MM.1S (cell line): ENCODE results near the gene UGT8.

Experiments
- DNase-seq: peaks from one replicate; pipeline ENCODE4 v3.0.0-alpha.2; 2015
- H2AFZ ChIP-seq: fragments of 300-600 bp; sonication (generic); 2 replicates; pipeline ENCODE4 v1.6.0; 2016; ENCODE audit warnings: antibody characterized with exemption, low read length
- H3F3A ChIP-seq: fragments of 300-600 bp; sonication (generic); 2 replicates; pipeline ENCODE4 v1.6.1; 2016; ENCODE audit warnings: mild to moderate bottlenecking, antibody characterized with exemption, low read length, moderate library complexity, mixed read lengths; ENCODE audit not compliant: insufficient read depth
- H3K27ac ChIP-seq: fragments of 300-600 bp; sonication (generic); 2 replicates; pipeline ENCODE4 v1.5.1; 2016; ENCODE audit warnings: mild to moderate bottlenecking, low read length
- H3K27me3 ChIP-seq: fragments of 300-600 bp; sonication (generic); replicated peaks from 2 replicates; pipeline ENCODE4 v1.6.0; 2016; ENCODE audit warnings: low read length; ENCODE audit not compliant: insufficient read depth
- H3K36me3 ChIP-seq: fragments of 300-600 bp; sonication (generic); replicated peaks from 2 replicates; pipeline ENCODE4 v1.6.1; 2016; ENCODE audit warnings: mild to moderate bottlenecking, low read length, mixed read lengths; ENCODE audit not compliant: insufficient read depth
- H3K4me1 ChIP-seq: fragments of 300-600 bp; sonication (generic); 2 replicates; pipeline ENCODE4 v1.6.1; 2016; ENCODE audit warnings: low read length, mixed read lengths
- H3K4me2 ChIP-seq: fragments of 300-600 bp; sonication (generic); 2 replicates; pipeline ENCODE4 v1.6.0; 2016; ENCODE audit warnings: low read depth, low read length
- H3K4me3 ChIP-seq: fragments of 300-600 bp; sonication (generic); 2 replicates; pipeline ENCODE4 v1.5.1; 2016; ENCODE audit warnings: low read length, mixed read lengths
- H3K79me2 ChIP-seq: fragments of 300-600 bp; sonication (generic); 2 replicates; pipeline ENCODE4 v1.6.1; 2016; ENCODE audit warnings: mixed run types, low read length, mixed read lengths
- H3K9ac ChIP-seq: fragments of 300-600 bp; sonication (generic); 2 replicates; pipeline ENCODE4 v1.6.1; 2016; ENCODE audit warnings: low read length, mixed read lengths
- H3K9me2 ChIP-seq: fragments of 300-600 bp; sonication (generic); replicated peaks from 2 replicates; pipeline ENCODE4 v1.6.1; 2016; ENCODE audit warnings: mild to moderate bottlenecking, low read length, mixed read lengths; ENCODE audit not compliant: insufficient read depth
- H3K9me3 ChIP-seq: fragments of 300-600 bp; sonication (generic); replicated peaks from 2 replicates; pipeline ENCODE4 v1.6.1; 2016; ENCODE audit warnings: mild to moderate bottlenecking, low read length, mixed read lengths; ENCODE audit not compliant: insufficient read depth
- H4K20me1 ChIP-seq: fragments of 300-600 bp; sonication (generic); 2 replicates; pipeline ENCODE4 v1.6.1; 2016; ENCODE audit warnings: mild to moderate bottlenecking, low read length, moderate library complexity, mixed read lengths; ENCODE audit not compliant: insufficient read depth
- CTCF ChIP-seq: fragments of 300-600 bp; sonication (generic); IDR thresholded peaks from 2 replicates; pipeline ENCODE4 v1.5.1; 2016; ENCODE audit warnings: antibody characterized with exemption, low read length, mixed read lengths
- EZH2 ChIP-seq: fragments of 300-600 bp; sonication (generic); optimal IDR thresholded peaks from 2 replicates; pipeline ENCODE3; 2017; ENCODE audit warnings: low read depth, mild to moderate bottlenecking, antibody characterized with exemption, low read length, mixed read lengths
- EZH2phosphoT487 ChIP-seq: fragments of 300-600 bp; sonication (generic); IDR thresholded peaks from 2 replicates; pipeline ENCODE4 v1.6.1; 2018; ENCODE audit warnings: antibody characterized with exemption, low read length

Gene UGT8

GRCh38 chr4:114600672-114601071 is 2.1 kb downstream of the UGT8 start:
- no peaks in the 10 kb centered on the region for H3K79me2 ChIP-seq
- DNase-seq = peak; percentile 61
- peaks cover 19% of the 10 kb centered on the region for H3K4me1 ChIP-seq
- H3K36me3 ChIP-seq = no peaks in the 10 kb centered on the region
- peaks cover 8% of the 10 kb centered on the region; the same call in 1 of the 2 replicates for H3F3A ChIP-seq
- H3K9me2 ChIP-seq = no peaks in the 10 kb centered on the region
- H3K4me2 ChIP-seq = no peak overlapping the region
- no peak overlapping the region for H3K4me3 ChIP-seq
- peaks cover 17% of the 10 kb centered on the region for H3K27me3 ChIP-seq
- H4K20me1 ChIP-seq = no peaks in the 10 kb centered on the region
- no peak overlapping the region for H3K9ac ChIP-seq
- TF ChIP-seq CTCF (no peak), EZH2phosphoT487 (no peak), EZH2 (no peak)
- no peak overlapping the region for H2AFZ ChIP-seq
- no peaks in the 10 kb centered on the region for H3K9me3 ChIP-seq
- no peak overlapping the region for H3K27ac ChIP-seq

GRCh38 chr4:114601304-114602052 is 2.9 kb downstream of the UGT8 start:
- no peak overlapping the region for H3K4me3 ChIP-seq
- no peak overlapping the region for H3K9ac ChIP-seq
- H3K9me2 ChIP-seq = no peaks in the 10 kb centered on the region
- peaks cover 19% of the 10 kb centered on the region for H3K4me1 ChIP-seq
- no peak overlapping the region for H3K27ac ChIP-seq
- H4K20me1 ChIP-seq = no peaks in the 10 kb centered on the region
- no peaks in the 10 kb centered on the region for H3K9me3 ChIP-seq
- no peaks in the 10 kb centered on the region for H3K79me2 ChIP-seq
- H3K27me3 ChIP-seq = peaks cover 17% of the 10 kb centered on the region
- H2AFZ ChIP-seq = no peak overlapping the region
- no peak for TF ChIP-seq CTCF
- no peak for TF ChIP-seq EZH2phosphoT487
- TF ChIP-seq EZH2 = no peak
- no peaks in the 10 kb centered on the region for H3K36me3 ChIP-seq
- no peak for DNase-seq
- H3F3A ChIP-seq = peaks cover 8% of the 10 kb centered on the region; the same call in 1 of the 2 replicates
- H3K4me2 ChIP-seq = no peak overlapping the region

- H3K36me3 ChIP-seq = no peaks in the 10 kb centered on the region
- H2AFZ ChIP-seq = no peak overlapping the region; the same call in 1 of the 2 replicates
- H4K20me1 ChIP-seq = no peaks in the 10 kb centered on the region
- H3K9me3 ChIP-seq = no peaks in the 10 kb centered on the region
- no peaks in the 10 kb centered on the region for H3K9me2 ChIP-seq
- H3F3A ChIP-seq = peaks cover 8% of the 10 kb centered on the region; the same call in 1 of the 2 replicates
- H3K4me3 ChIP-seq = peak overlapping the region; percentile 11
- peaks cover 12% of the 10 kb centered on the region; the same call in 1 of the 2 replicates for H3K27me3 ChIP-seq
- TF ChIP-seq EZH2phosphoT487 (no peak), CTCF (no peak), EZH2 (no peak)
- peak; percentile 69 for DNase-seq
- no peak overlapping the region for H3K27ac ChIP-seq
- no peaks in the 10 kb centered on the region for H3K79me2 ChIP-seq
- H3K9ac ChIP-seq = no peak overlapping the region
- H3K4me2 ChIP-seq = peak overlapping the region; percentile 42
- peaks cover 19% of the 10 kb centered on the region for H3K4me1 ChIP-seq
Observed at GRCh38 chr4:114603497-114603896, 4.9 kb downstream of the UGT8 start.
